8988T (cell line): Measurements from ENCODE around the gene GADD45B.
A peak's percentile ranks its signal among the peaks of the same experiment; 100 is the strongest.
"Not testable (repeated sequence)": the region's sequence is repeated elsewhere in the genome, so short reads cannot be mapped to it uniquely, and the experiment has no call there.

ENCODE experiments used
- DNase-seq: peaks from one replicate; pipeline ENCODE4 v3.0.0; 2011

Gene GADD45B

GRCh38 chr19:2469915-2470200 lies 6.1 kb upstream of the GADD45B start:
- DNase-seq = not testable (repeated sequence)

GRCh38 chr19:2474232-2475017 lies 1.5 kb upstream of the GADD45B start:
- DNase-seq = peak; percentile 67

DNA sequence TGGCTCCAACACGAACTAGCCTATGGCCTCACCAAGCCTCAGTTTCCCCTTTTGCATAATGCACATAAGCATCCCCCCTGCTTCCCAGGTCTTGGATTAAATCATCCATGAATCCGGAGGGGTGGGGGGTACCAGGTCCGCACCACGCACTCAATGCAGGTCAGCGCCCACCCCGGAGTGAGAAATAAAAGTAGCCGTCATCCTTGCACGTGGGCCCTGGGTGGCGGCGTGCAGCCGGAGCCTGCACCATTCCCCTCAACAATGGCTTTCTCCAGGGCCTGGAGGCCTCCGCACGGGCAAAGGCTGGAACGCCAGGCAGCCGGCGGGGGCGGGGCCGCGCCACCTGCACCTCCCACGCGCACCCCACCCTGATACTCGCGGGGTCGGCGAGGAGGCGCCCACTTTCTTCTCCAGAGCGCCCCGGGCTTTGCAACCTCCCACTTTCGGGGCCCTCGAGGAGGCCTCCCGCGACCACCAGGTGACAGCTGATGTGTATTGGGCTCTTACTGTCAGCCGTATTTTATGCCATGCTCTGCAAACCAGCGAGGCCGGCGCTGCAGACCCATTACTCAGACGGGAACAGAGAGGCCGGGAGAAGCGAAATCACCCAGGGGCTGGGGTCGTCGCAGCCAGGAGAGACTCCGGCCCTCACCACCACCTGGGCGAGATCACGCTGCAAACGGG lies 767 bp upstream of the GADD45B start:
- DNase-seq = no peak

GRCh38 chr19:2476451-2477140 lies 669 bp downstream of the GADD45B start:
- no peak for DNase-seq

DNA sequence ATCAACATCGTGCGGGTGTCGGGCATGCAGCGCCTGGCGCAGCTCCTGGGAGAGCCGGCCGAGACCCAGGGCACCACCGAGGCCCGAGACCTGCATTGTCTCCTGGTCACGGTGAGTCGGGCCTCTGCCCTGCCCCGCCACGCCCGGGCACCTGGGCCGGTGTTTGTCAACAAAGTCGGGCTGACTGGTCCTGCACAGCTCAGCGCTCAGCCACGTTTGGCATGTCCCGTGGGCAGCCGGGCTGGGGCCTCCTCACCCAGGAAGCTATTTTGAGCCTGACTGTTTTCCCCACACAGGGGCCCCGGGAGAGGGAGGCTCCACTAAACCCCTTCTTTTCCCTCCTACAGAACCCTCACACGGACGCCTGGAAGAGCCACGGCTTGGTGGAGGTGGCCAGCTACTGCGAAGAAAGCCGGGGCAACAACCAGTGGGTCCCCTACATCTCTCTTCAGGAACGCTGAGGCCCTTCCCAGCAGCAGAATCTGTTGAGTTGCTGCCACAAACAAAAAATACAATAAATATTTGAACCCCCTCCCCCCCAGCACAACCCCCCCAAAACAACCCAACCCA lies 1.3 kb downstream of the GADD45B start:
- DNase-seq = no peak

GRCh38 chr19:2477732-2478191 lies 1.8 kb downstream of the GADD45B start:
- DNase-seq = no peak

GRCh38 chr19:2478278-2478755 lies 2.4 kb downstream of the GADD45B start:
- DNase-seq = no peak

GRCh38 chr19:2478756-2479555 lies 3.0 kb downstream of the GADD45B start:
- no peak for DNase-seq

DNA sequence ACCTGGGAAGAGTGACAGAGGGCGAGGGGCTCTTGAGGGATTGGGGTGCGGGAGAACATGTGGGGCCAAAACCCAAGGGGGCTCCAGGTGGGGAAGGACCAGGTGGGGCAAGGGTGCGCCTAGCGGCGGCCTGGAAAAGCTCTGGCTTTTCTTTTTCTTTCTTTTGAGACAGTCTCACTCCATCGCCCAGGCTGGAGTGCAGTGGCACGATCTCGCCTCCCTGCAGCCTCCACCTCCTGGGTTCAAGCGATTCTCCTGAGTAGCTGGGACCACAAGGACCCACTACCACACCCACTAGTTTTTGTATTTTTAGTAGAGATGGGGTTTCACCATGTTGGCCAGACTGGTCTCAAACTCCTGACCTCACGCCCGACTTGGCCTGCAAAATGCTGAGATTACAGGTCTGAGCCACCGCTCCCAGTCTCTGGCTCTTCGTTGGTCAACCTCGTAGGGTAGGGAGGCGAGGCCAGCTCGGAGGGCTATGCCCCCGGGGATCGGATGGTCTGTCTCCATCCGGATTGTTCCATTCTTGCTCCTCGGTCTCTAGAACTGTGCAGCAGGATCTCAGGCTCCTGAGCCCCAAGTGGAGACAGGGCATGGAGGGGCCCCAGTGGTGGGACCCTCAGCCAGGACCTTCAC lies 3.7 kb downstream of the GADD45B start:
- DNase-seq = no peak

- DNase-seq = no peak
Measured at GRCh38 chr19:2481466-2481865, 5.5 kb downstream of the GADD45B start.

- no peak for DNase-seq
Measured at GRCh38 chr19:2482354-2483038, 6.6 kb downstream of the GADD45B start.

- DNase-seq = no peak
Measured at GRCh38 chr19:2483084-2483483, 7.2 kb downstream of the GADD45B start.

- no peak for DNase-seq
Measured at GRCh38 chr19:2483484-2484151, 7.7 kb downstream of the GADD45B start.

DNA sequence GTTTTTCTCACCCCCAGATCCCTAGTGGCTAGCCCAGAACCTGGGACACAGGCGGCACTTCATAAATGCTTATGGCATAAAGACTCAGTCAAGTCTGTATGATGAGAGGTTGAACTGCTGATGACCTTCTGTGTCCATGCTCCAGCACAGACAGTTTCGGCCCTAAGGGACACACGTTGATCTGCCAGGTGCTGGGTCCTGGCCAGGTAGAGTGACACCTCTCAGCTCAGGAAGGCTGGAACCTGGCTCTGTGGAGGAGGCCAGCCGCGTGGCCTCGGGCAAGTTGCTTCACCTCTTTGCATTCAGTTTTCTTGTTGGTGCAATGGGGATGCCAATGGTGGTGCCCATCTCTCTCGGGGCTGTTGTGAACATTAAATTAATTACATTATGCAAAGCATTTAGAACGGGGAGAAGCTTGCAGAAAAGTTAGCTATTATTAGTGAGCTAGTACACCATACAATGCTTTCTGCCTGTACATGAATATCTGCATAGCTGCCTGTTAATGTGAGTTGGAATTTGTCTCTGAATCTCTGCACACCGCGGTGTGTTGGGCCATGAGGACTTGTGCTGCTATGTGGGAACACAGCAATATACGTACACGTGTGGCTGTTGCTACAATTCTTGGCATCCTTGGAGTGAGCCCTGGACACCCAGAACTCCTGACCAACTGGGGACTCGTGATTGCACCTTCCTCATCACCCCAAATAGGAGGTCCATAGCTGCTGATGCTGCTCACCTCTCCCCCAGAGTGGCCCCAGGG lies 8.4 kb downstream of the GADD45B start:
- DNase-seq = no peak

GRCh38 chr19:2485428-2485827 lies 9.5 kb downstream of the GADD45B start:
- DNase-seq = no peak

- no peak for DNase-seq
Measured at GRCh38 chr19:2487090-2487489, 11.2 kb downstream of the GADD45B start.

DNA sequence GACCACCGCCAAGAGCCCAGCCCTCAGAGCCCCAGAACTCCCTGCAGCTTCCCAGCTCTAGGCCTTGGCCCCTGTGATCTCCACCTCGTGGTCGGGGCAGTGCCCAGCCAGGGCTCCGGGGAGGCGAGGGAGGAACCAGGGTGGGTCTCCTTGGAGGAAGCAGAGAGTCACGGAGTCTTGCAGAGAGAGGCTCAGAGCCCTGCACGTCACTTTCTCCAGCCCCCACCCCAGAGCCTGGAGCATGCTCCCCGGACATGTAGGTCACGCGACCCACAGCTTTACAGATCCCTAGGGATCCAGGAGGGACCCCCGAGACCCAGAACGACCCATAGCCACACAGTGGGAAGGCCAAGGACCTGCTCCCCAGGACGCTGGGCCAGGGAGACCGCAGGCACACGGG lies 11.9 kb downstream of the GADD45B start:
- DNase-seq = no peak

DNA sequence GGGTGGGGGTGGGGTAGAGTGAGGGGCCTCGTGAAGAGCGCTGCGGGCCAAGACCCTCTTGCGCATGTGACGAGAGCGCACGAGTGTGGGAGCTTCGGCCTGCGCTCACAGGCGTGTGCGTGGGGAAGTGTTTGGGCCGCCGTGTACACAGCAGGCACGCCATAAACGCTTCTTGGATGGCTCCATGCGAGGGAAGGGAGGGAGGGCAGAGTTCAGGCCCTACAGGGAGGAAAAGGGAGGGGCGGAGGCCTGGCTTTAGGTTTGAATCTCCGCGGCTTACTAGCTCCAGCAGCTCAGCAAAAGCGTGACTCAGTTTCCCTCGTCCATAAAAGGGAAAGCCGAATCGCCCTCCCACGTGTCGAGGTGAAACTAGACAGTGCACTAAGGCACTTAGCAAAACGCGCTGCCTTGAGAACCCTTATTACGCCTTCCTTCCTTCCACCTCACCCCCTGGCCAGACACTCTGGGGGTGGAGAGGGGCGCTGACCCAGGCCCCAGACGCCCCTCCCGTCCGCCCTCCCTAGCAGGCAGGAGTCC lies 12.5 kb downstream of the GADD45B start:
- DNase-seq = no peak

DNA sequence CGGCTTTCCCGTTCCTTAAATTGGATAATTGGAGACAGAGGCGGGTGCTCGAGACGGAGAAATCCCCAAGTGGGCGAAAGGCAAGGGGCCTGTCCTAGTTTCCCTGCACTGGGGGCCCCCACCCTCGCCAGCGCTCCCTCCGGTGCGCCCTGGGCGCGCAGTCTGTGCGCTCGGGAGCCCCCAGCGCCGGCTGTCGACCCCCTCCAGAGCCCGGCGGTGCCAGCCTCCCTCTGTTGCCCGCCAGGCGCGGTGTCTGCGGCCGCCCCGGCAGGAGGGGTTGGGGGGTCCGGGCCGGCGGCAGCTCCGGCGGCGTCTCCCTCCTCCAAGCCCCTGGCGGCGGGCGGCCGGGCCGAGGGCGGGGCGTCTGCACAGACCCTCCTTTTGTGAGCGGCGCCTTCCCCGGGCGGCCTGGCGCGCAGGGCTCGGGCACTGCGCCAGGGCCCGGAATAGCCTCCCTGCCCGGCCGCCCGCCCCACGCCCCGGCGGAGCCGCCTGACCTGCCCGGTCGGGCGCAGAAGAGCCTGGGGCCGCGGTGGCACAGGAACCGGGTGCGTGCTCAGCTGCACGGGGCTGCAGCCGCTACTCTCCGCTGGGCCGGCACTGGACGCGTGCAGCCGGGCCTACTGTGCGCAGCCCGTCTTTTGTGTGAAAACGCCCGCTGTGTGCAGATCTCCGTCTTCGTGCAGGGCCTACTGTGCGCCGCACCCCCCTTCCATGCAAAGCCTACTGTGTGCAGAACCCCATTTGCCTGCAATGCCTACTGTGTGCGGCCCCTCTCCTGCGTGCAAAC lies 13.2 kb downstream of the GADD45B start:
- no peak for DNase-seq
